Epithelial cell of esophagus (primary cell): ENCODE results near the gene BRD3.

ENCODE experiments used
- DNase-seq: peaks from one replicate; pipeline ENCODE4 v3.0.0; 2010; ENCODE audit warnings: low read depth
- H3K4me3 ChIP-seq: 2 replicates; pipeline ENCODE4 v1.5.1; 2011; ENCODE audit warnings: mild to moderate bottlenecking, low read length, control low read depth
- CTCF ChIP-seq: IDR thresholded peaks from 2 replicates; pipeline ENCODE4 v1.5.1; 2011; ENCODE audit warnings: low read depth, mild to moderate bottlenecking, low read length, control low read depth, inconsistent platforms; ENCODE audit not compliant: insufficient read depth; ENCODE audit errors: missing control alignments

BRD3 gene

DNA sequence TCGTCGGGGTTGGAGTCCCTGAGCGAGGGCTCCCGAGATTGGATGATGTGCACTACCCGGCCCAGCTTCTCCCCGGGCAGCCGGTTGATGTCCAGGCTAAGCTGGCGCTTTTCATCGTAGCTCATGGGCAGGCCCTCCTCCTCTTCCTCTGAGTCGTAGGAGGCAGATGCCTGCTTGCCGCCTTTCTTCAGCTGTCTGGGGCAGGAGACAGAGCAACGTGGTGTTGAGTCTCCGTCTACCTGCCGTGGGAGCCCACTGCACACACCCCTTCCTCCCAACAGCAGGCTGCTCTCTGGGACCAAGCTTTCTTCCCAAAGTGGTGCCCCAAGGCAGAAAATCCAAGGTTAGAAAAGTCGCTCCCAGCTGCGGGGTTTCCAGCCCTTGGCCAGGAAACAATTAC lies 31.7 kb downstream of the BRD3 start:
- no peak for TF ChIP-seq CTCF
- H3K4me3 ChIP-seq = no peak overlapping the region

DNA sequence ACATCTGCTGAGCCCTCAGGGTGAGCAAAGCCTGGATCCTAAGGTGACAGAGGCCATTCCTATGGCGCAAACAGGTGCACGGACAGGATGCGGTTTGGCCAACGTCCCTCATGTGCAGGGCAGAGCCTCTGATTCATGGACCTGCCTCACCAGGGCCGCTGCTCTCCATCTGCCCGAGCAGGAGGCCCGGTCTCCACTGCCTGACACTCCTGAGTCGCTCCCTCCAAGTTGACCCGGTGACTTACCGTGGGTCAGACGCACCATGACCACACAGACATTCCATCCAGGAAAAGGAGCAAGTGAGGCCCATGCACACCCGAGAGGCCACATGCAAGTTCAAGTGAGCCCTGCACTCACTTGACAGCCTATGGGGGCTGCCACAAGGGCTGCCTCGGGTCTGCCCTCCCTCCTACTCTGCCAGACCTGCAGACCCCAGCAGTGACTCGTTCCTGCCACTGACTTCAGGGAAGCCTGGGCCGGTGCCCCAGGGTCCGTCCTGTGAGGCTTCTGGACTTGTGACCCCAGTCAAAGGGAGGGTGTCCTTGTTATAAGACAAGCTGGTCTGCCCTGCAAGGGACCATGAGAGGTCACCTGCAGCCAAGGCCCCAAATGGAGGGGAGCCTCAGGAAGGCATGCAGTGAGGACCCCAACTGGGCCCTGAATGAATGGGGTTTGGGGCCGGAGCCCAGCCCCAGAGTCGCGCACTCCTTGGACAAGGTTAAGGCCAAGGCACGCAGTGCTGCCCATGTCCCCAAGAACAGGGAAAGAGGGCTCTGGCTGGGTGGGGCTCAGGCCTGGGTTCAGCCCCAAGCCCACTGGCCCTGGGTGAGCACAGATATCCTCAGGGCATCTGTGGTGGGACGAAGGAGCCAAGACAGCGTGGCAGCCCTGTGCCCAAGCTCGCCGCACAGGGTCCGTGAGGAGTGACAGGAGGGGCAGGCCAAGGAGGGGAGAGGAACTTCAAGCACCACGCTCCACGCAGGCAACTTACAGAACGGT lies 32.5 kb downstream of the BRD3 start:
- DNase-seq = no peak
- H3K4me3 ChIP-seq = no peak overlapping the region
- no peak for TF ChIP-seq CTCF

More for the DNA sequence above, 31.7 kb downstream of the BRD3 start:
- no peak for DNase-seq

- H3K4me3 ChIP-seq = no peak overlapping the region
- DNase-seq = no peak
- TF ChIP-seq CTCF = no peak
Measured at GRCh38 chr9:134034215-134035040, 33.4 kb downstream of the BRD3 start.

DNA sequence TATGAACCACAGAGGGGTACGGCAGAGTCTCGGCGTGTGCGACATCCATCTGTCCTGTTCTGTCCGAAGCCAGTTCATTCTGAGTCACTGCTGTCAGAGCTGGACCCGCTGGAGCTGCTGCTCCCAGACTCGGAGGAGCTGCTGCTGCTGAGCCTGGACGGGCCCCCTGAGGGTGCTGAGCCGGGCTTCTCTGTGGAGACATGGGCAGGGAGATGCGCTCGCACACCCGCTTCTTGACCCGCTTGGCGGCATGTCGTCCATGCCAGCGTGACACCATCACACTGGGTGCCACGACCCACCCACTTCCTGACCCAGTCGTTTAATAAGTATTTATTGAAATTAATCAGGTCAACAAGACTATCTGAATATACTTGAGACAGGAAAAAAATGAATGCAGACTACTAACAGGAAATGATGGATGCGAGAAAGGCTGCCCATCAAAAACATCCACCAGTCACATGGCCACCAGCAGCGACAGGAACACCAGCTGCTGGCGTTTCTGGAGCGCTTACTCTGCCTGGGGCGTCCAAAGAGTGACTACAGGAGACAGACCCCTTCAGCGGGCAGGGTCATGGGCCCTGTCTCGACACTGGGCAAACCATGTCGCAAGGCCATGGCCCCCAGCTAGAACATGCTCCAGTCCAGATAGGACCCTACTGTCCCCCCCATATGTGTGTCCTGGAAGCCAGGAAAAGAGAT lies 34.2 kb downstream of the BRD3 start:
- no peak for DNase-seq
- TF ChIP-seq CTCF = no peak
- H3K4me3 ChIP-seq = no peak overlapping the region

DNA sequence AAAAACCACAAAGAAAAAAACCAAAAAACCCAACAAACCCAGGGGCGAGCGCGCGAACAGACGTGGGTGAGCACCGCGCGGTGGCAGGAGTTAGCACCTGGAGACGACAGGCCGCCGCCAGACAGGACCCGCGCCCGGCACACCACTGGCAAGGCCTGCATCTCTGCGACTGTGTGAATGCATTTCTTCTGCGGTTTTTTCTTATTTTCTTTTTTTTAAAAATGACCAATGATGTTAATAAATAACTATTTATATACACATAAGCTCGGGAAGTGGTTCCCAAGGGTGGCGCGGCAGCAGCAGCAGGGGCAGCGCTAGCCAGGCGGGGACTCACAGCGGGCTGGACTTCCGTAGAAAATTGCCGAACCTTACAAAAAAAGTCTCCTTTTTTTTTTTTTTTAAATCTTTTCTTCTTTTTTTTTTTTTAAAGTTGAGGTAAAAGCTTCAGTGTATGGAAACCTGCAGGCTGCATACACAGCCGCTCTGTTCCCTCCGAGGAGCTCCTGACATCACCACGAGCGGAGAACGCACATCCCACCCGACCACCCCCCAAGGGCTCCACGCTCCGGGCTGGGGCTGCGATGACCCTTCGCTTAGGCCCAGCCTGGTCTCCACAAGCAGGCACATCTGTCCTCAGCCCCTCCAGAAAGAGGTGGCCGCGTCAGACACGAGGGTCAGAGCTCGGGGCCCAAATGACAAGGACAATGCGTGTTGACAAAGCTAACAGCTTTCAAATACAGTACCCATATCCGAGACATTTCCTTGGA lies 35.2 kb downstream of the BRD3 start:
- TF ChIP-seq CTCF = no peak
- H3K4me3 ChIP-seq = no peak overlapping the region
- DNase-seq = no peak

DNA sequence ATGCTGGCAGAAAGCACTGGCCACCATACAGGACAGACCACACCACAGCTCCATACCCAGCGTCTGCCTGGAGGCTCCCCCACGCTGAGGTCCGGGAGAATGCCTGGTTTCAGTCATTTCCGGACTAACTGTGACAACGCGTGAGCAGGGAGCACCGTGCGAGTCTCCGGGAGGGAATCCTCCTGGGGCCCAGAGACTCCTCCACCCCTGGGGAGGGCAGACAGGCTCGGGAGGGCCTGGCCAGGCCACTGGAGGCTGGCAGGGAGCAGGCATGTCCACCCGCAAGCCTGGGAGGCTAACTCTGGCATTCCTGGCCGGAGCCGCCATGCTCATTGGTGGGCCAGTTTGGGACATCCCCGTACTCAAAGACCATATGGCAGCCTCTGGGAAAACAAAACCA lies 36.0 kb downstream of the BRD3 start:
- H3K4me3 ChIP-seq = no peak overlapping the region
- no peak for TF ChIP-seq CTCF
- DNase-seq = no peak
